ENCODE measurements around the gene STXBP4. TPM values are rescaled to one million over a fixed set of nuclear protein-coding genes. Genes with fewer than 3 reads are reported as not detected.

Gene STXBP4
- polyA plus RNA-seq, 3 donors from 2014 or later, result 0.58 to 5.9 TPM; not detected in 1

GRCh38 chr17:55161935-55162555, 193.5 kb downstream of the STXBP4 start:
- DNase-seq, result no peak
- H3K36me3 Mint-ChIP-seq, result peaks cover 0 to 25% (median 15%) of the 10 kb centered on the region in 3 donors
- H3K9me3 Mint-ChIP-seq, result peaks cover 0 to 2% (median 0%) of the 10 kb centered on the region in 6 donors
- peak overlapping the region in 2 of 6 donors; percentile 20 to 27 for H3K27ac Mint-ChIP-seq
- H3K27me3 Mint-ChIP-seq (ENCODE audit: low read depth in 3 of 3), result peaks cover 0 to 2% (median 0%) of the 10 kb centered on the region in 3 donors
- peaks cover 6 to 22% of the 10 kb centered on the region in 2 donors for H3K4me1 Mint-ChIP-seq
- H3K4me3 Mint-ChIP-seq, result peak overlapping the region in 1 of 5 donors; percentile 12

GRCh38 chr17:55162556-55162946, 194.0 kb downstream of the STXBP4 start:
- no peak for DNase-seq
- peaks cover 6 to 22% of the 10 kb centered on the region in 2 donors for H3K4me1 Mint-ChIP-seq
- H3K27ac Mint-ChIP-seq, result no peak overlapping the region
- peaks cover 0 to 2% (median 0%) of the 10 kb centered on the region in 6 donors for H3K9me3 Mint-ChIP-seq
- peak overlapping the region in 1 of 5 donors; percentile 12 for H3K4me3 Mint-ChIP-seq
- H3K36me3 Mint-ChIP-seq, result peaks cover 0 to 25% (median 15%) of the 10 kb centered on the region in 3 donors
- peaks cover 0 to 2% (median 0%) of the 10 kb centered on the region in 3 donors for H3K27me3 Mint-ChIP-seq (ENCODE audit: low read depth in 3 of 3)

GRCh38 chr17:55163408-55163807, 194.8 kb downstream of the STXBP4 start:
- H3K27me3 Mint-ChIP-seq (ENCODE audit: low read depth in 3 of 3), result peaks cover 0 to 2% (median 0%) of the 10 kb centered on the region in 3 donors
- H3K4me3 Mint-ChIP-seq, result no peak overlapping the region
- peaks cover 0 to 2% (median 0%) of the 10 kb centered on the region in 6 donors for H3K9me3 Mint-ChIP-seq
- peaks cover 6 to 22% of the 10 kb centered on the region in 2 donors for H3K4me1 Mint-ChIP-seq
- H3K27ac Mint-ChIP-seq, result no peak overlapping the region
- no peak for DNase-seq
- peaks cover 0 to 27% (median 15%) of the 10 kb centered on the region in 3 donors for H3K36me3 Mint-ChIP-seq

GRCh38 chr17:55166506-55166905, 197.9 kb downstream of the STXBP4 start:
- peaks cover 0 to 2% (median 0%) of the 10 kb centered on the region in 6 donors for H3K9me3 Mint-ChIP-seq
- H3K27me3 Mint-ChIP-seq (ENCODE audit: low read depth in 3 of 3), result peaks cover 0 to 2% (median 0%) of the 10 kb centered on the region in 3 donors
- no peak overlapping the region for H3K4me3 Mint-ChIP-seq
- H3K4me1 Mint-ChIP-seq, result peaks cover 6 to 20% of the 10 kb centered on the region in 2 donors
- peaks cover 0 to 15% (median 13%) of the 10 kb centered on the region in 3 donors for H3K36me3 Mint-ChIP-seq
- DNase-seq, result no peak
- no peak overlapping the region for H3K27ac Mint-ChIP-seq

GRCh38 chr17:55167024-55167725, 198.6 kb downstream of the STXBP4 start:
- Mint-ChIP-seq H3K27me3 (ENCODE audit: low read depth in 3 of 3) (peaks cover 0 to 2% (median 0%) of the 10 kb centered on the region in 3 donors), H3K4me1 (peaks cover 2 to 14% of the 10 kb centered on the region in 2 donors), H3K27ac (no peak overlapping the region), H3K4me3 (no peak overlapping the region), H3K36me3 (peaks cover 0 to 13% (median 13%) of the 10 kb centered on the region in 3 donors), H3K9me3 (peaks cover 0 to 2% (median 0%) of the 10 kb centered on the region in 6 donors)
- no peak for DNase-seq

- H3K9me3 Mint-ChIP-seq, result peaks cover 0 to 2% (median 0%) of the 10 kb centered on the region in 6 donors
- H3K27ac Mint-ChIP-seq, result no peak overlapping the region
- H3K27me3 Mint-ChIP-seq (ENCODE audit: low read depth in 3 of 3), result no peaks in the 10 kb centered on the region
- H3K4me3 Mint-ChIP-seq, result no peak overlapping the region
- no peaks in the 10 kb centered on the region for H3K4me1 Mint-ChIP-seq
- DNase-seq, result no peak
- H3K36me3 Mint-ChIP-seq, result peaks cover 0 to 24% (median 15%) of the 10 kb centered on the region in 3 donors
These were observed 200.6 kb downstream of the STXBP4 start for GRCh38 chr17:55168958-55169687.

- no peak overlapping the region for H3K27ac Mint-ChIP-seq
These were observed 203.2 kb downstream of the STXBP4 start for GRCh38 chr17:55171634-55172328.

GRCh38 chr17:55172612-55173011, 204.0 kb downstream of the STXBP4 start:
- peaks cover 0 to 2% (median 0%) of the 10 kb centered on the region in 3 donors for H3K27me3 Mint-ChIP-seq (ENCODE audit: low read depth in 3 of 3)
- no peak overlapping the region for H3K4me3 Mint-ChIP-seq
- H3K9me3 Mint-ChIP-seq, result peaks cover 0 to 7% (median 0%) of the 10 kb centered on the region in 6 donors
- peaks cover 0 to 35% (median 16%) of the 10 kb centered on the region in 3 donors for H3K36me3 Mint-ChIP-seq
- no peaks in the 10 kb centered on the region for H3K4me1 Mint-ChIP-seq
- no peak for DNase-seq
- H3K27ac Mint-ChIP-seq, result no peak overlapping the region

More at GRCh38 chr17:55171634-55172328, 203.2 kb downstream of the STXBP4 start:
- Mint-ChIP-seq H3K27me3 (ENCODE audit: low read depth in 3 of 3) (peaks cover 0 to 2% (median 0%) of the 10 kb centered on the region in 3 donors), H3K9me3 (peaks cover 0 to 7% (median 0%) of the 10 kb centered on the region in 6 donors), H3K4me3 (no peak overlapping the region), H3K4me1 (no peaks in the 10 kb centered on the region), H3K36me3 (peaks cover 0 to 31% (median 17%) of the 10 kb centered on the region in 3 donors)
- DNase-seq, result no peak

GRCh38 chr17:55174133-55174532, 205.6 kb downstream of the STXBP4 start:
- peaks cover 0 to 7% (median 0%) of the 10 kb centered on the region in 6 donors for H3K9me3 Mint-ChIP-seq
- H3K27ac Mint-ChIP-seq, result no peak overlapping the region

GRCh38 chr17:55175788-55176427, 207.3 kb downstream of the STXBP4 start:
- no peak for DNase-seq
- Mint-ChIP-seq H3K27me3 (ENCODE audit: low read depth in 3 of 3) (peaks cover 0 to 2% (median 0%) of the 10 kb centered on the region in 3 donors), H3K4me3 (no peak overlapping the region), H3K4me1 (no peaks in the 10 kb centered on the region), H3K27ac (no peak overlapping the region), H3K9me3 (peaks cover 0 to 7% (median under 1%) of the 10 kb centered on the region in 6 donors), H3K36me3 (peaks cover 0 to 33% (median 14%) of the 10 kb centered on the region in 3 donors)

More at GRCh38 chr17:55174133-55174532, 205.6 kb downstream of the STXBP4 start:
- H3K4me1 Mint-ChIP-seq, result no peaks in the 10 kb centered on the region
- peaks cover 0 to 2% (median 0%) of the 10 kb centered on the region in 3 donors for H3K27me3 Mint-ChIP-seq (ENCODE audit: low read depth in 3 of 3)
- H3K4me3 Mint-ChIP-seq, result no peak overlapping the region
- DNase-seq, result no peak
- H3K36me3 Mint-ChIP-seq, result peaks cover 0 to 31% (median 14%) of the 10 kb centered on the region in 3 donors

GRCh38 chr17:55177159-55177854, 208.7 kb downstream of the STXBP4 start:
- H3K9me3 Mint-ChIP-seq, result peaks cover 0 to 14% (median 3%) of the 10 kb centered on the region in 6 donors
- DNase-seq, result no peak
- H3K27ac Mint-ChIP-seq, result no peak overlapping the region
- no peak overlapping the region for H3K4me3 Mint-ChIP-seq
- H3K4me1 Mint-ChIP-seq, result no peaks in the 10 kb centered on the region
- peaks cover 0 to 5% (median 0%) of the 10 kb centered on the region in 3 donors for H3K27me3 Mint-ChIP-seq (ENCODE audit: low read depth in 3 of 3)
- H3K36me3 Mint-ChIP-seq, result peaks cover 4 to 38% (median 17%) of the 10 kb centered on the region in 3 donors

- no peak for DNase-seq
- H3K4me1 Mint-ChIP-seq, result no peaks in the 10 kb centered on the region
- H3K4me3 Mint-ChIP-seq, result no peak overlapping the region
- peaks cover 2 to 14% (median 4%) of the 10 kb centered on the region in 6 donors for H3K9me3 Mint-ChIP-seq
- peaks cover 6 to 41% (median 17%) of the 10 kb centered on the region in 3 donors for H3K36me3 Mint-ChIP-seq
- H3K27ac Mint-ChIP-seq, result no peak overlapping the region
- H3K27me3 Mint-ChIP-seq (ENCODE audit: low read depth in 3 of 3), result peaks cover 0 to 5% (median 0%) of the 10 kb centered on the region in 3 donors
These were observed 209.3 kb downstream of the STXBP4 start for GRCh38 chr17:55177855-55178217.

Measured in immature natural killer cell (primary cell).